ENCODE measurements around the gene HSBP1. TPM values are rescaled to one million over a fixed set of nuclear protein-coding genes. Genes with fewer than 3 reads are reported as not detected.

The HSBP1 gene
- total and polyA plus RNA-seq, 2 of the 8 experiments (the other 6 are each of a cell fraction or from before 2014, with no cell fraction given), result 78.4 to 219 TPM

- no peak for TF ChIP-seq EP300 (IDR thresholded peaks at IDR 0.05; ENCODE audit: borderline replicate concordance in 1 of 2, low read depth in 2 of 2, low read length in 2 of 2)
- no peak for TF ChIP-seq CHD2 (IDR thresholded peaks at IDR 0.05; ENCODE audit: low read length)
- TF ChIP-seq CBX5 (IDR thresholded peaks at IDR 0.05; ENCODE audit: low read depth, low read length), result no peak
- TF ChIP-seq CREB1 (IDR thresholded peaks at IDR 0.05), result no peak
- no peak for TF ChIP-seq SIRT6 (IDR thresholded peaks at IDR 0.05; ENCODE audit: low read length)
Measured at GRCh38 chr16:83842291-83842690, 34.5 kb downstream of the HSBP1 start (continued).

Data from H1 (cell line).